ENCODE measurements around the gene VIPR2. TPM values are rescaled to one million over a fixed set of nuclear protein-coding genes. Genes with fewer than 3 reads are reported as not detected.

VIPR2 gene
- polyA plus RNA-seq, 1 donor = 2.6 TPM

DNA sequence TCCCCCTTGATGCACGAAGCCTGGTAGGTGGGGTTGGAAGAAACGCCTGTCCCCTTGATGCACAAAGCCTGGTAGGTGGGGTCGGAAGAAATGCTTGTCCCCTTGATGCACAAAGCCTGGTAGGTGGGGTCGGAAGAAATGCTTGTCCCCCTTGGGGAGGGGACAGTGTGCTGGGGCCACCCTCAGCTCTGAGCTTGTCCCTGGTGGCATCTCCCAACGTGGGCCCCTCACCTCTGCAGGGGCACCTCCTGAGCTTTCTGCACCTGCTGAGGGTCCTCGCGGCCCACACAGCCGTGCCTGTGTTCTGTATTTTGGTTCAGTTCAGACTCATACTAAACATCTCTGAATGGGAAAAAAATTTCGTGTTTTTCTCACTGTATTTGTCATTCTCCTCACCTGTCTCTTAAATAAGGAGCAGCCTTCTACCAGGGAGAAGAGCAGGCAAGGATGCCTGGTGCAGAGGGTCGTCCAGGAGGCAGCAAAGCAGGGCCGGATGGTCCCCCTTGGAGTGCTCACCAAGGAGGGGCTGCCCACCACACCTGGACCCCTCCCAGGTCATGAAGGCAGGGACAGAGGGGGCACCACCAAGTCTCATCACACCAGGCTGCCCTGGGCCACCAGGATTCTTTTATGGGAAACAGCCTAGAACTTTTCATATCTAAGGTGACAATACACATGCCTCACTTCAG lies 24.7 kb downstream of the VIPR2 start:
- DNase-seq = no peak

DNA sequence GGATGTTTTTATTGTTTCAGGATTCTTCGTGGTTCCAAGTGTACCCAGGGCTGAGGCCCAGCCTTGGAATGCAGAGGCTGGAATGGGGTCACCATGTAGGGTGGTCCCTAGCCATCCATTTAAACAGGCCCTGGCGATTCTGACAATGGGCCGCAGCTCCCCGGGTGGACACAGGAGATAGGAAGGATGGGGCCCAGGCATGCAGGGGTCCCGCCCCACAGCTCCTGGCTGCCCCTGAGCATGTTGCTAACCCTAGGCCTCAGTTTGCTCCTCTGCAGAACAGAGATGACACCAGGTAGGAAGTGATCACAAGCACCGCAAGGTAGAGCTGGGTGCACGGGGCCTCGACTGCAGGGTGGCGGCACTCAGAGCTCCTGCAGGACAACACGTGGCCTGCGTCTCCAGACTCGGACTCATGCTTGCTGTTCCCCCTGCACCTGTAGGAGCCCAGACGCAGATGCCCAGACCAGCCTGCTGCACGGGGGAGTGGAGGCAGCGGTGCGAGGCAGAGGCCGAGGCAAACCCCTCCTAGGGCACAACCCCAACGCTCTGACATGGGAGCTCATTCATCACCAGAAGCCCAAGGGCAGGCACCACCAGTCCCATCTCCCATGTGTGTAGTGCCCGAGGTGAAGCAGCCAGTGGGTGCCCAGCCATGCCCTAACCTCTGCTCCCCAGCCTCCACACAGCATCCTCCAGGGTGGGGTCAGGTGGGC lies 25.5 kb downstream of the VIPR2 start:
- DNase-seq = no peak

GRCh38 chr7:159118623-159119022 lies 26.0 kb downstream of the VIPR2 start:
- DNase-seq = no peak

DNA sequence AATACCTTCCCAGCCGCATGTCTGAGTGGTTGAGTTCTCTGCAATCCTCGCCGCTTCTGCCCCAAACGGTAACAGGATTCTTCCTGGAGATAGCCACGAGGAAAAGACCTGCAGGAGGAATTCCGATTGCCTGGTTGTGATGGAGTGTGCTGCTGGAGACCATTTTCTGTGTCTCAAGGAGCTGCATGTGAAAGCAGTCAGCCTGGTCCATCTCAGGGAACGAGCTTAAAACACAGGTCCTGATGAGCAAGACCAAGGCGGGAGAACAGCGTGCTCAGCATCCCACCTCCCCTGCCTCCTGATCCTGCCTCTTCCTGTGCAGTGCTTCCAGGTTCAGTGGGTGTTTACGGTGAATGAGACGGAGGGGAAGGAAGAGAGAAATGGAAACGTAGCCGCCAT lies 26.5 kb downstream of the VIPR2 start:
- no peak for DNase-seq

DNA sequence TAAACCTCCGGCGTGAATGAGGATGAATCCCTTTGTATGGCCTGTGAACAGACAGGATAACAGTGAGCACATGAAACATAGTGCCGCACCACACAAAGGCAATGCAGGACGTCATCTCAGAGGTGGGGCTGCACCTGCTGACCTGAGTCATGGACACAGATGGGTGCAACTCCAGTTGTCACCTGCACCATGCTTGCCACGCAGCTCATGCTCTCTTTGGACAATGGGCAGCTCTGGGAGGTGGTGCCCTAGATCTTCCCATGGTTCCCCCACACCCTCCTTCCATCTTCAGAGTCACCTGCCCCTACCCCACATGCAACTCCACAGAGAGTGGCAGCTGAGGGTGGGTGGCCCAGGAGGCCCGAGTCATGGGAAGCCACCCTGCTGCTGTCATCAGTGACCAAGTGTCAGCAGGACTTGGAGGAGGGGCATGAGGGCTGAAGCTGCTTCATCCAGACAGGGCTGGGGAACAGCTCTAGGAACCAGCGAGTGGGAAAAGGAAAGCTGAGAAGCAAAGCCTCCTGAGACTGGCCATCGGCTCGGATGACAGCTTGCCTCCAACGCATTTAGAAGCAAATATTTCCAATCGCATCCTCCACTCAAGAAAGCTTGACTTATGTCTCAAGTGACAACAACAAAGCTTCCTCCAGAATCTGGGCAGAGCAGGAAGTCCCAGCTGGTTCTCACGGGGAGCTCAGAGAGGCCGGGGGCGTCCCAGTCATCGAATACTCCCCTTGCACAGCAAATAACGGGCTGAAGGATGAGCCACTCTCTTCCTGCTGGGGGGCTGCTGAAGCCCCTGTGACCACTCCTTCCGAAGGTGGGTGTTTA lies 27.1 kb downstream of the VIPR2 start:
- peak; percentile 44 for DNase-seq

DNA sequence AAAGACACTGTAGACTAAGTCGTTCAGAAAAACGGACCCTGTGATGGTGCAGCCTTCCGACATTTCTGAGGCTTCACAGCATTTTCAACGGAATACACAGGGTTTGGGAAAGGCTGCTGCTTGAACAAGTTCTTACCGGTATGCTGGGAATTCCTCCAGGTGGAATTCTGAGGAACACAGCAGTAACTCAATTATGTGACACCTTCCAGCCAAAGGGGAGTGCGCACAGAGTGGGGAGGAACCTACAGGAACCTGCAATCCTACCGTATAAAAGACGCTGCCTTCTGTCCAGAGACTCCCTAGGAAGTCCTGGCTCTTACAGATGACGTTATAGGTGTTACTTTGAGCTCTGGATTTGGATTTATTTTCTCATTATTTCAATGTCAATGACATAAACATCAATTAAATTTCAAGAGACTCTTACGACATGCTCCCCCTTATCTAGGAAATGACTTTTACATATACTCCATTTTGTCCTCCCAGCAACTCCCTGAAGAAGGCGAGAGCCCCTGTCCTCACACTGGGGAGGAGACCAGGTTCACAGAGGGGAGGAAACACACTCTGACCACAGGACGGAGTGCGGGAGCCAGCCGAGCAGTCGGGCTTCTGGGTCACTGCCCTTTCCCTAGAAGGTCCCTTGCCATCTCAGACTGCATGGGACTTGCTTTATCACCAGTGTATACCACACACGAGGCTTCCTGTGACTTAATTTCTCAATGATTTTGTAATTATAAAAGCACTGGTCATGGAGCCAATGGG lies 27.9 kb downstream of the VIPR2 start:
- DNase-seq = no peak

- no peak for DNase-seq
Observed at GRCh38 chr7:159115601-159116501, 28.8 kb downstream of the VIPR2 start.

- peak; percentile 46 for DNase-seq
Observed at GRCh38 chr7:159114981-159115380, 29.7 kb downstream of the VIPR2 start.

- DNase-seq = no peak
Observed at GRCh38 chr7:159114096-159114495, 30.6 kb downstream of the VIPR2 start.

DNA sequence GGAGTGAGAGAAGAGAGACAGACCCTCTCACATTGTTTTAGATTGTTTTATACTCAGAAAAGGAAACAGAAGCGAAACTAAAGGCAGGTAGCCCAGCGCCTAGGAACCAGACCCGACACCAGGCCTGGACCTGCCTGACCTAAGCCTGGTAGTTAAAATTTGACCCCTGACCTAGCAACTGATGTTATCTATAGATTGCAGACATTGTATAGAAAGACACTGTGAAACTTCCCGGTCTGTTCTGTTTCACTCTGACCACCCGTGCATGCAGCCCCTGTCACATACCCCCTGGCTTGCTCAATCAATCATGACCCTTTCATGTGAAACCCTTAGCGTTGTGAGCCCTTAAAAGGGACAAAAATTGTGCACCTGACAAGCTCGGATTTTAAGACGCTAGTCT lies 31.6 kb downstream of the VIPR2 start:
- DNase-seq = no peak

DNA sequence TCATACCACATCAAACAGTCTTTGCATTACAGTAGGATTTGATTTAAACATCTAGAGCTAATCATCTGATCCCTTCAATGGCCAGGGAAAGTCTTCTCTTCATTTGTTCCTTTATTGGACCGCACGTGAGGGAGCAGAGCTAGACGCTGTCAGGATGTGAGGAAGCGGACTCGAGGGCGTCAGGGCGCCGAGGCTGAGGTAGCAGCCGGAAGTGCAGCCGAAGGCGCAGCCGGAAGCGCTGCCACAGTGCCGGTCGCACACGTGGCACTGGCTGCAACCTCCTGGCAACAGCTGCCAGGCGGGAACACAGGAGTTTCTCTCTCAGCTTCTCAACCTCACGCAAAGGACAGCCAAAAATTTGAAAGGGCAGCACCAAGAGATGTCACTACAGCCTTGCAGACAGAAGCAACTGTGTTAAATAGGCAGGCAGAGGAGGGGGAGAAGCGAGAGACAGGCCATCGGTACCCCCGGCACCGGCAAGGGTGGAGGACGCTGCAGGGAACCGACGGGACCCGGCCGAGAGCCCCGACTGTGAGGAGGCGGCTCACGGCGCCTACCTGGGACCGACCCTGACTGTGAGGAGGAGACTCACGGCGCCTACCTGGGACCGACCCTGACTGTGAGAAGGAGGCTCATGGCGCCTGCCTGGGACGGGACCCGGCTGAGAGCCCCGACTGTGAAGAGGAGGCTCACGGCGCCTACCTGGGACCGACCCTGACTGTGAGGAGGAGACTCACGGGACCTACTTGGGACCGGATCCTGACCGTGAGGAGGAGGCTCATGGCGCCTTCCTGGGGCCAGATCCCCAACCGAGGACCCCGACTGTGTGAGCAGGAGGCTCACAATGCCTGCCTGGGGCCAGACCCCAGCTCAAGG lies 32.3 kb downstream of the VIPR2 start:
- no peak for DNase-seq

DNA sequence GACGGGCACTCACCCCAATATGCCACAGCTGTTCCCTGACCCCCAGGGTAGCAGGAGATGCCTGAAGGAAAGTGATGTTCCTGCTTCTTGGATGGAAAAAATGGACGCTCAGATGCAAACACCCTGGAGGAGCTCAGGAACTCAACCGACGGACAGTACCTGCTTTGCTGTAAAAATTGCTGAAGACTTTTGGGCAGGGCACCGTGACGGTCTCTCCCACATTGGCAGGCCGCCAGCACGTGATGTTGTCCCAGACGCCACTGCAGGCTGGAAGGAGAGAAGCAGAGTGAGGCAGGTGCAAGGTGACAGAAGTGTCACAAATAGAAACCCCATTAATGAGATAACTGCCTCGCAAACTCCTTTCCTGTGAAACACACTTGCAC lies 35.0 kb downstream of the VIPR2 start:
- peak; percentile 45 for DNase-seq

DNA sequence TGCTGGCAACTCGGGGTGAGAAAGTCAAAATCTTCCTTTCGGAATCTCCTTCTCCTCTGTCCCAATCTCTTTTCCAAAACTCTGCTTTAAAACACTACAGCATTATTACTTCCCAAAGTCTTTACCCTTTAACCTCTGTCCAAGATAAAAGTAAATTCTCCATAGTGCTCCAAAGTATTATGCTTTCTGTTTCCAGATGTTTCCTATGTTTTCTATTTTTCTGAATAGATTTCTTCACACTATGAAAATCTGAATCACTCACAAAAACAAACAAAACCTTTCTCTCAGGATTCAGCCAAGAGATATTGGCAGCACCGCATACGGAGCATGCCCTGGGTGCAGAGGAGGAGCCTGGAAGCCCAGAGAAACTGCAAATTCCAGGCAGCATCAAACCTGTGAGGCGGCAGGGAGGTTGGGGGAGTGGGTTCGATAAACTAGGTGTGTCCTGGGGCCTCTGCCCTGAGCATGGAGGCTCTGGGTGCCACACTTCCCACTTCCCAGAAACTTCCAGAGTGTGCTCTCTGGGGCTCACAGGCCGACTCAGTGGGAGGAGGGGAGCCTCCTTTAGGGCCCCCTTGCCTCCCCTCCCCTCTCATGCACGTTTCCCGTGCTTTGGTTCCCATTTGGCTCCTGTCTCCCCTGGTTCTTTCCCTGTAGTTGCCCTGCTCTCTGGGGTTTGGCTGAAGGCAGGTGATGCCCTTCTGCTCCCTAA lies 35.6 kb downstream of the VIPR2 start:
- DNase-seq = no peak

GRCh38 chr7:159108491-159108890 lies 36.2 kb downstream of the VIPR2 start:
- no peak for DNase-seq

DNA sequence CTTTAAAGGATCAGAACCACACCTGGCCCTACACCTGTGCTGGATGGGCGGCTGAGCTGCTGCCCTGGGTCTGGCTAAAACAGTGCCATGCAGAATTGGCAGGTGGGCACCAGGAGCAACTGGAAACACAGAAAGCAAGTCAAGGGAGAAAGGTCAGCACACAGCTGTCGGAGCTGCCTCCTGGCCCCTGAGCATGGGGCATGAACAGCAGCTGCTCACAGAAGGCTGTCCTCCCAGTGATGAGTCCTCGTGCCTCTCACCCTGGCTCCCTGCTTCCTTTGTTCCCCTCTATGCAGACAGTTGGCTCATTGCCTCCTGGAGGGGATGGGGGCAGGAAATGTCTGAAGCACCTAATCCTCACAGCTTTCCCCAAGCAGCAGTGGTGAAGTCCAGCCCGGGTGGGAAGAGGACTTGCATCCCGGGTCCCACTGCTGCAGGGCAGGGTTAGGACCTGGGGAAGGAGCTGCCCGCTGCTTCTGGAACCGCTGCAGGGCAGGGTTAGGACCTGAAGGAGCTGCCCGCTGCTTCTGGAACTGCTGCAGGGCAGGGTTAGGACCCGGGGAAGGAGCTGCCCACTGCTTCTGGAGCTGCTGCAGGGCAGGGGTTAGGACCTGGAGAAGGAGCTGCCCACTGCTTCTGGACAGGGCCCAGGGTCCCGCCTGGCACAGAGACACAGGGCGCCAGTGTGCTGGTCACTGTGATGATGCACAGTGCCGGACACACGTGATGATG lies 37.3 kb downstream of the VIPR2 start:
- DNase-seq = no peak

DNA sequence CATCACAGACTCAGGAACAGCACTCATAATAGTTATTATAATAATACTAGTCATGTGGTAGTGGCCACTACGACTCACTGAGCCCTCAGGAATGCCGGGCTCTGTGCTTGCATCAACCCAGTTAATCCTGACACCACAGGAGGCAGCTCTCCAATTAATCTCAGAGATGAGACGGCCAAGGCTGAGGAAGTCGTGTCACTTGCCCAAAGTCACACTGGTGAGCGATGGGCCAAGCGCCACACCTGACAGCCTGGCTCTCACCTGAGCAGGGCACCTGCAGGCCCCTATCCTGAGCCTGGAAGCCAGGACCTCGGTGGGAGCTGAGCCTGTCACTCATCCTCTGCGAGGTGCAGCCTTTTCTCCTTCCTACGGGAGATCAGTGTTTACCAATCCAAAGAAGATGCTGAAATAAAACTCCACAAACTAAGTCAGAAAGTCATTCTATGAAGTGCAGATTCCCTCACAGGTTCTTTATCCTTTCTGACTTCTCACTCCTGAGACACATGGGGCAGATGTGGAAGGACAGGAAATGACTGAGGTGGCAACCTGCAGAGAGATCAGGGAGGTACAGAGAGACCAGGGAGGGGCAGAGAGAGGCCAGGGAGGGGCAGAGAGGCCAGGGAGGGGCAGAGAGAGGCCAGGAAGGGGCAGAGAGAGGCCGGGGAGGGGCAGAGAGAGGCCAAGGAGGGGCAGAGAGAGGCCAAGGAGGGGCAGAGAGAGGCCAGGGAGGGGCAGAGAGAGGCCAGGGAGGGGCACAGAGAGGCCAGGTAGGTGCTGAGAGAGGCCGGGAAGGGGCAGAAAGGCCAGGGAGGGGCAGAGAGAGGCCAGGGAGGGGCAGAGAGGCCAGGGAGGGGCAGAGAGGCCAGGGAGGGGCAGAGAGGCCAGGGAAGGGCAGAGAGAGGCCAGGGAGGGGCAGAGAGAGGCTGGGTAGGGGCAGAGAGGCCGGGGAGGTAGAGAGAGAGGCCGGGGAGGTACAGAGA lies 38.5 kb downstream of the VIPR2 start:
- DNase-seq = no peak

DNA sequence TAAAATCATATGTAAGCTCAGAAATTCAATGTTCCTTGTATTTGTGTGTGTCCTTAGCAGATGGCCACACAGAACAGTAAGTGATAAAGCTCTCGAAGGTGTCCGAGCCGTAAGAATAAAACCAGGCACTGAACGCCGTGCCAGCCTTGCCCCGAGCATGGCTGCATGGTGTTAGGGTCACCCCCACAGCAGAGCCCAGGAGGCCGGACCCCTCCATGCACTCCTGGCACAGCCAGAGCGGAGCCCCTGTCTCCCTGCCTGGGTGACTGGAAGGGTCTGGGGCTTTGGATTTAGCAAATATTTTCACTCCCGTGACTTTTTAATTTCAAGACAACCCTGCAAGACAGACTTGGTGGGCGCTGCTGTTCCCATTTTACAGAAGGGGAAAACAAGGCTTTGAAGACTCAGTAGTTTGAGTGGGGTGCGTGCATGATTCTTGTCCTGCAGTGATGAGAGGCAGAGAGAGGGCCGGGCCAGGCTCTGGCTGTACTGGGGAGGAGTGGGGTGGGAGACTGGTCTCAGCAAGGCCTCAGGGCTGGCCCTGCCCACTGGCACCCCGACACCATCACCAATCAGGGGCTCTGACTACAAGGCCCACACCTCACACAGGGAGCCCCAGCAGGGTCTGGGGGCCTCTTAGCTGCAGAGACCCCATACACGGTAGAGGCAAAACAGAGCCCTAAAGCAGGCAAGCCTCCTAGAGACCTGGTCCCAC lies 39.4 kb downstream of the VIPR2 start:
- no peak for DNase-seq

All from left kidney (tissue), 2 donors.